Stomach (tissue), 9 donors: ENCODE data around the gene IL24. TPM values are rescaled to one million over a fixed set of nuclear protein-coding genes. Genes with fewer than 3 reads are reported as not detected.

Experiments used
- DNase-seq, 2 donors: peaks; one replicate each; pipeline versions ENCODE4 v3.0.0 to v3.0.0-alpha.2; 2013 to 2019
- H3K27ac ChIP-seq, 5 donors: fragments of 200-600 bp in 4 of 5; sonication (generic) in 4 of 5; one replicate each; pipeline ENCODE4 v1.5.1; 2013 to 2019; ENCODE audit warnings: mild to moderate bottlenecking in 1 of 5, moderate library complexity in 1 of 5
- H3K27me3 ChIP-seq, 3 donors: fragments of 200-600 bp; sonication (generic); one replicate each; pipeline ENCODE4 v1.5.1; 2017 to 2019; ENCODE audit warnings: mixed run types in 1 of 3
- H3K36me3 ChIP-seq, 4 donors: fragments of 200-600 bp; sonication (generic); 1 replicate in 3 of 4; 2 replicates in 1 of 4; pipeline ENCODE4 v1.5.1; 2016 to 2019
- H3K4me1 ChIP-seq, 4 donors: fragments of 200-600 bp; sonication (generic); one replicate each; pipeline ENCODE4 v1.5.1; 2016 to 2019
- H3K4me3 ChIP-seq, 4 donors: fragments of 200-600 bp; sonication (generic) in 3 of 4; one replicate each; pipeline ENCODE4 v1.5.1; 2016 to 2019; ENCODE audit warnings: mild to moderate bottlenecking in 1 of 4
- H3K9me3 ChIP-seq, 4 donors: fragments of 200-600 bp; sonication (generic); one replicate each; pipeline ENCODE4 v1.5.1; 2016 to 2019
- CTCF ChIP-seq, 7 experiments: fragments of 450-650 bp in 4 of 7; fragments of 200-600 bp in 3 of 7; sonication (generic) in 3 of 7; IDR thresholded peaks; one replicate each; pipeline ENCODE4 v1.5.1; 2016 to 2019; ENCODE audit warnings: antibody characterized with exemption in 7 of 7, control low read depth in 2 of 7, mild to moderate bottlenecking in 1 of 7
- EP300 ChIP-seq: sonication (generic); formaldehyde crosslinking; IDR thresholded peaks from one replicate; pipeline ENCODE4 v1.6.1; 2017; ENCODE audit warnings: antibody characterized with exemption
- POLR2A ChIP-seq, 4 donors: fragments of 450-650 bp; IDR thresholded peaks; one replicate each; pipeline ENCODE4 v1.6.1; 2016; ENCODE audit warnings: antibody characterized with exemption in 4 of 4, control low read depth in 2 of 4, mild to moderate bottlenecking in 1 of 4, moderate library complexity in 1 of 4
- POLR2AphosphoS5 ChIP-seq, 3 donors: sonication (generic); formaldehyde crosslinking; IDR thresholded peaks; one replicate each; pipeline ENCODE4 v1.6.1; 2016; ENCODE audit warnings: antibody characterized with exemption in 3 of 3
- WGBS, 5 donors: extraction: QIAGEN DNeasy Blood & Tissue Kit in 3 of 5; methylation state at CpG; one replicate each; pipeline versions ENCODE4 v1.1.5 to v1.1.7; 2013 to 2018; 5-methylcytosine and 5-hydroxymethylcytosine counted together
- intact Hi-C: fragments of 100-400 bp; cut with DNase I; formaldehyde crosslinking; loops from one replicate; pipeline ENCODE4 v1.15.1; 2023; ENCODE audit warnings: low total_unique reads
- polyA plus RNA-seq, 3 donors: library from polyadenylated mRNA; stranded (reverse); fragments of 200-250 nt; gene quantifications; one replicate each; pipeline ENCODE4 v1.2.3, GENCODE V29; 2013
- total RNA-seq, 5 donors: library from RNA; depleted of rRNA; stranded (reverse); fragments of >200 nt; gene quantifications; one replicate each; pipeline versions ENCODE4 v1.1.0 to v1.2.3, GENCODE V29; 2014 to 2016
- donor health status: healthy with polysubstance abuse.
- donor health status: Bipolar disorder and iron deficiency.
- donor health status: healthy.

The IL24 gene
- total and polyA plus RNA-seq, 8 donors: 1.00 TPM; not detected in 7

DNA sequence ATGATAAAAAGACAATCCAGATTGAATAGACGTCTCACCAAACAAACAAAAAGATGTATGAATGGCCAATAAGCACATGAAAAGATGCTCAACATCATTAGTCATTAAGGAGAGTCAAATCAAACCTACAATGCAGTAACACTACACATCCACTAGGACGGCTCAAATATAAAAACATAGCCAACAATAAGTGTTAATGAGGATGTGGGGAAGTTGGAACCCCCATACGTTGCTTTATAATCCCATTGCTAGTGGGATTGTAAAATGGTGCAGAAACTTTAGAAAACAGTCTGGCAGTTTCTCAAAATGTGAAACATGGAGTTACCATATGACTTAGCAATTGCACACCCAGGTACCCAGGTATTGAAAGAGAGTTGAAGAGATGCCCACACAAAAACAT lies 14.7 kb upstream of the IL24 start:
- DNase-seq: no peak
- WGBS, 5 donors: 54 to 71% (median 67%) methylated on average over 3 of the region's 3 CpGs
- Histone ChIP-seq H3K4me1 (no peaks in the 10 kb centered on the region), H3K4me3 (no peak overlapping the region), H3K27ac (no peak overlapping the region), H3K27me3 (no peaks in the 10 kb centered on the region), H3K36me3 (no peaks in the 10 kb centered on the region), H3K9me3 (peaks cover 7 to 18% (median 12%) of the 10 kb centered on the region in 4 donors)
- TF ChIP-seq POLR2A (IDR thresholded peaks at IDR 0.05) (no peak), EP300 (no peak), CTCF (IDR thresholded peaks at IDR 0.05) (no peak), POLR2AphosphoS5 (IDR thresholded peaks at IDR 0.05) (no peak)
- intact Hi-C loops: no loop called here

DNA sequence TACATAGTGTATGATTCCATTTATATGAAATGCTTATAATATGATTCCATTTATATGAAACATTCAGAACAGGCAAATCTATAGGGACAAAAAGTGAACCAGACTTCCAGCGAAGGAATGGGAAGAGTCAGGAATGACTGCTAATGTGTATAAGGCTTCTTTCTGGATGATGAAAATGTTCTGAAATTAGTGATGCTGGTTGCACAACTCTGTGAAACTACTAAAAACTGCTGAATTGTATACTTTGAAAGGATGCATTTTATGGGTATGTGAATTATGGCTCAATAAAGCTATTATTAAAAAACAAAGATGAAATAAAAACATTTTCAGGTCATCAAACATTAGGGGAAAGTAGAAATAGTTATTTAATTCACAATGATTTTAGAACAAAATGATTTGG lies 14.1 kb upstream of the IL24 start:
- H3K4me1 ChIP-seq: no peaks in the 10 kb centered on the region
- no peaks in the 10 kb centered on the region for H3K27me3 ChIP-seq
- WGBS, 5 donors: 95 to 100% (median 97%) methylated on average over 1 of the region's 1 CpG
- no peak for DNase-seq
- no peak overlapping the region for H3K27ac ChIP-seq
- intact Hi-C loops: no loop called here
- no peak overlapping the region for H3K4me3 ChIP-seq
- H3K9me3 ChIP-seq: peaks cover 6 to 12% (median 7%) of the 10 kb centered on the region in 4 donors
- no peaks in the 10 kb centered on the region for H3K36me3 ChIP-seq
- TF ChIP-seq CTCF (IDR thresholded peaks at IDR 0.05): no peak
- TF ChIP-seq EP300: no peak
- no peak for TF ChIP-seq POLR2AphosphoS5 (IDR thresholded peaks at IDR 0.05)

DNA sequence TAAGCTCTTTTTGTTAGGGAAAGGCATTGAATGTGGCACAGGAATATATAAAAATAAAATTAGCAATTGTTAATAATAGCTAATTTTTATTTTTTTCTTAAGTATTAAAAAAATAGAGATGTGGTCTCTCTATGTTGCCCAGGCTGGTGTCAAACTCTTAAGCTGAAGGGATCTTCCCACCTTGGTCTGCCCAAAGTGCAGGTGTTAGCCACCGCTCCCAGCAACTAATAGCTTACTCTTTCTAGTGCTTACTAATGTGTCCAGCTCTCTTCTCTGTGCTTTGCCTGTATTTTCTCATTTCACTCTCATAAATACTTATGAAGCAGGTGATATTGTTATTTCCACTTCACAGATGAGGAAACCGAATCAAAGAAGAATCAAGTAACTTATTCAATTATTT lies 13.4 kb upstream of the IL24 start:
- TF ChIP-seq EP300: no peak
- TF ChIP-seq POLR2AphosphoS5 (IDR thresholded peaks at IDR 0.05): no peak
- TF ChIP-seq POLR2A (IDR thresholded peaks at IDR 0.05): no peak
- TF ChIP-seq CTCF (IDR thresholded peaks at IDR 0.05): no peak
- Histone ChIP-seq H3K9me3 (peaks cover 0 to 5% (median under 1%) of the 10 kb centered on the region in 4 donors), H3K4me1 (no peaks in the 10 kb centered on the region), H3K4me3 (no peak overlapping the region), H3K27ac (no peak overlapping the region), H3K36me3 (no peaks in the 10 kb centered on the region), H3K27me3 (no peaks in the 10 kb centered on the region)
- DNase-seq: no peak
- intact Hi-C loops: no loop called here
- 89 to 97% (median 93%) methylated on average over 2 of the region's 2 CpGs for WGBS, 5 donors

DNA sequence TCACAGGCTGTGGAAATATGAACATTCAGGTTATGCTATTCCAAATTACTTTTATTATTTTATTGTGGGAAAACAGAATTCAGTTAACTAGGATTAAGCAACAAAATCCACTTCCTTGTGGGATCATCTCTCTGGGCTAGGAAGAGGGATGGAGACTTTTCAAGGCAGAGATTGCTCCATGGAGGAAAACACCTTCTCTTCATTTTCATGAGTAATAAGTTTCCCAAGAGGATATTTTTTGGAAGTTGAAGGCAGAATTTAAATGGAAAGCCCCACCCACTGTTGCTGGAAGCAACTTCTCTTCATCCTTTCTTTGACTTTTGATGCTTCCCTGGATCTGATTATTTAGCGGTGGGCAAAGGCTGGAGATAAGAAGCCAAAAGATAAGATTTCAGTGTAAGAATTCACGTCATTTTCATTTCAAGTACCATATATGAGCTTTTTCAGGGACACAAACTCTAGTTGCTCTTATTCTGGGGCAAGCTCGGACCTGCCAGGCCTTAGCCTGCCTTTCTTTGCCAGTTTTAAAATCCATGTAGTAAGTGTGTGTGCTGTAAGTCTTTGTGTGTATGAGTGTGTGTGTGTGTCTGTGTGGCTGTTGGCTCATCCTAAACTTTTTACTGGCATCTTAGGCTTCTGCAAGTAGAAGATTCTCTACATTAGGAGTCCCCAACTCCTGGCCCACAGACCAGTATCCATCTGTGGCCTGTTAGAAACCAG lies 11.7 kb upstream of the IL24 start:
- Histone ChIP-seq H3K27me3 (peaks cover 0 to 6% (median 0%) of the 10 kb centered on the region in 3 donors), H3K36me3 (no peaks in the 10 kb centered on the region), H3K9me3 (no peaks in the 10 kb centered on the region), H3K4me3 (no peak overlapping the region), H3K4me1 (peaks cover 0 to 5% (median 0%) of the 10 kb centered on the region in 4 donors), H3K27ac (no peak overlapping the region)
- no peak for DNase-seq
- intact Hi-C loops: no loop called here
- 63 to 65% (median 64%) methylated on average over 3 of the region's 3 CpGs for WGBS, 5 donors
- no peak for TF ChIP-seq POLR2A (IDR thresholded peaks at IDR 0.05)
- TF ChIP-seq POLR2AphosphoS5 (IDR thresholded peaks at IDR 0.05): no peak
- TF ChIP-seq EP300: no peak
- no peak for TF ChIP-seq CTCF (IDR thresholded peaks at IDR 0.05)
